AG04449 (cell line): ENCODE data around the gene SLC16A3.

Experiments
- CTCF ChIA-PET: fragments of 350-600 bp; formaldehyde crosslinking; extraction: SDS; loops from one replicate; lab custom pipeline; 2021; ENCODE audit warnings: antibody characterized with exemption; lab: Yijun Ruan, JAX
- POLR2A ChIA-PET: fragments of 400-600, 350-600 bp; formaldehyde crosslinking; extraction: SDS; loops from one replicate; lab custom pipeline; 2020; ENCODE audit warnings: antibody characterized with exemption, inconsistent platforms; lab: Yijun Ruan, JAX
- DNase-seq: peaks from one replicate; pipeline ENCODE4 v3.0.0-alpha.2; 2010; ENCODE audit warnings: low read depth, low spot score
- H3K4me3 ChIP-seq: 2 replicates; pipeline ENCODE4 v1.5.1; 2011; ENCODE audit warnings: low read depth, mild to moderate bottlenecking, control low read depth, low read length
- CTCF ChIP-seq: IDR thresholded peaks from one replicate; pipeline ENCODE4 v1.5.1; 2011; ENCODE audit warnings: mild to moderate bottlenecking, moderate library complexity, low read length, control low read depth, inconsistent platforms; ENCODE audit not compliant: insufficient read depth; ENCODE audit errors: missing control alignments

The SLC16A3 gene

GRCh38 chr17:82216301-82217119, 12.3 kb upstream of the SLC16A3 start:
- ChIA-PET CTCF (no interaction called here), POLR2A (interaction anchor here (9.8 kb wide), 1 partner anchor 14 kb away, joined by 101 read pairs; the partner anchor contains the start of gene SLC16A3)
- H3K4me3 ChIP-seq: no peak overlapping the region
- no peak for TF ChIP-seq CTCF
- peak; percentile 40 for DNase-seq

- ChIA-PET POLR2A (interaction anchor here (9.8 kb wide), 1 partner anchor 13 kb away, joined by 101 read pairs; the partner anchor contains the start of gene SLC16A3), CTCF (no interaction called here)
- no peak for TF ChIP-seq CTCF
- no peak overlapping the region for H3K4me3 ChIP-seq
- DNase-seq: no peak
Observed at GRCh38 chr17:82217120-82217529, 11.7 kb upstream of the SLC16A3 start.

- POLR2A ChIA-PET: interaction anchor here (9.8 kb wide), 1 partner anchor 12 kb away, joined by 101 read pairs; the partner anchor contains the start of gene SLC16A3
- H3K4me3 ChIP-seq: no peak overlapping the region
- DNase-seq: peak; percentile 52
- no peak for TF ChIP-seq CTCF
- CTCF ChIA-PET: interaction anchor here (2.4 to 3.4 kb wide), 2 partner anchors 11 kb away, joined by 8 to 18 read pairs; partner anchors contain the start of gene SLC16A3
Observed at GRCh38 chr17:82217530-82218204, 11.2 kb upstream of the SLC16A3 start.

- TF ChIP-seq CTCF: no peak
- ChIA-PET POLR2A (interaction anchor here (9.8 kb wide), 1 partner anchor 12 kb away, joined by 101 read pairs; the partner anchor contains the start of gene SLC16A3), CTCF (interaction anchor here (2.4 to 3.4 kb wide), 2 partner anchors 10 to 12 kb away, joined by 8 to 18 read pairs; partner anchors contain the start of gene SLC16A3)
Observed at GRCh38 chr17:82218349-82219075, 10.3 kb upstream of the SLC16A3 start.

GRCh38 chr17:82219083-82219482, 9.8 kb upstream of the SLC16A3 start:
- CTCF ChIA-PET: interaction anchor here (2.4 to 3.4 kb wide), 2 partner anchors 10 to 13 kb away, joined by 8 to 18 read pairs; partner anchors contain the start of gene SLC16A3
- no peak for DNase-seq
- POLR2A ChIA-PET: interaction anchor here (9.8 kb wide), 1 partner anchor 11 kb away, joined by 101 read pairs; the partner anchor contains the start of gene SLC16A3
- H3K4me3 ChIP-seq: no peak overlapping the region
- TF ChIP-seq CTCF: no peak

More at GRCh38 chr17:82218349-82219075, 10.3 kb upstream of the SLC16A3 start:
- no peak overlapping the region for H3K4me3 ChIP-seq
- no peak for DNase-seq
